Activated CD8-positive, alpha-beta memory T cell treated with anti-CD3 and anti-CD28 coated beads, Interleukin-2, amount 10 ng/mL, durations not matched to agents 7 days and 5 days (primary cell): ENCODE data around the gene RAI2. TPM values are rescaled to one million over a fixed set of nuclear protein-coding genes. Genes with fewer than 3 reads are reported as not detected.

ENCODE experiments used
- ATAC-seq: fragments of 150-1000 bp; cut with Tn5 transposase; one replicate; pipeline ENCODE4 v1.10.0; 2021; ENCODE audit warnings: moderate library complexity
- CTCF ChIA-PET: fragments of 350-600 bp; sonication (Branson Sonifier 250); formaldehyde crosslinking; loops from one replicate; lab custom pipeline; 2021; ENCODE audit warnings: antibody characterized with exemption; lab: Charles Lee
- DNase-seq: peaks from one replicate; pipeline ENCODE4 v3.0.0-alpha.2; 2020
- H3K27ac Mint-ChIP-seq: one replicate; pipeline ENCODE4 v1.8.0; 2021; ENCODE audit warnings: mild to moderate bottlenecking, mixed read lengths
- H3K27me3 Mint-ChIP-seq: one replicate; pipeline ENCODE4 v1.8.0; 2021; ENCODE audit warnings: mixed read lengths
- H3K36me3 Mint-ChIP-seq: one replicate; pipeline ENCODE4 v1.8.0; 2021; ENCODE audit warnings: mild to moderate bottlenecking, mixed read lengths
- H3K4me1 Mint-ChIP-seq: one replicate; pipeline ENCODE4 v1.8.0; 2021; ENCODE audit warnings: mixed read lengths
- H3K4me3 Mint-ChIP-seq: one replicate; pipeline ENCODE4 v1.8.0; 2021; ENCODE audit warnings: mild to moderate bottlenecking, moderate library complexity, mixed read lengths
- H3K9me3 Mint-ChIP-seq: one replicate; pipeline ENCODE4 v1.8.0; 2022; ENCODE audit warnings: low read depth, mixed read lengths
- total RNA-seq, 2 experiments: library from RNA; stranded (reverse); gene quantifications; one replicate each; pipeline ENCODE4 v1.2.3, GENCODE V29; 2021

Gene RAI2
- total RNA-seq, 2 experiments from 2014 or later = 0.33 TPM; not detected in 1

GRCh38 chrX:17846045-17846444, 15.1 kb downstream of the RAI2 start:
- CTCF ChIA-PET = interaction anchor here (0.6 kb wide), 1 partner anchor 1685 kb away, joined by 3 read pairs; no protein-coding TSS in a partner anchor
- Mint-ChIP-seq H3K4me3 (no peak overlapping the region), H3K27me3 (no peaks in the 10 kb centered on the region), H3K27ac (no peak overlapping the region), H3K4me1 (no peaks in the 10 kb centered on the region), H3K36me3 (no peaks in the 10 kb centered on the region), H3K9me3 (no peaks in the 10 kb centered on the region)
- no peak for ATAC-seq
- no peak for DNase-seq

- CTCF ChIA-PET = no interaction called here
- no peak for DNase-seq
- H3K4me3 Mint-ChIP-seq = no peak overlapping the region
- no peaks in the 10 kb centered on the region for H3K9me3 Mint-ChIP-seq
- H3K36me3 Mint-ChIP-seq = no peaks in the 10 kb centered on the region
- H3K27me3 Mint-ChIP-seq = no peaks in the 10 kb centered on the region
- no peak overlapping the region for H3K27ac Mint-ChIP-seq
- H3K4me1 Mint-ChIP-seq = no peaks in the 10 kb centered on the region
- no peak for ATAC-seq
Measured at GRCh38 chrX:17844236-17844635, 16.9 kb downstream of the RAI2 start.

- DNase-seq (no peak), ATAC-seq (no peak)
- CTCF ChIA-PET = no interaction called here
- no peaks in the 10 kb centered on the region for H3K36me3 Mint-ChIP-seq
- H3K4me3 Mint-ChIP-seq = no peak overlapping the region
- no peaks in the 10 kb centered on the region for H3K9me3 Mint-ChIP-seq
- H3K27me3 Mint-ChIP-seq = no peaks in the 10 kb centered on the region
- no peaks in the 10 kb centered on the region for H3K4me1 Mint-ChIP-seq
- H3K27ac Mint-ChIP-seq = no peak overlapping the region
Measured at GRCh38 chrX:17842769-17843525, 18.2 kb downstream of the RAI2 start.

GRCh38 chrX:17839269-17839668, 21.8 kb downstream of the RAI2 start:
- Mint-ChIP-seq H3K27ac (no peak overlapping the region), H3K27me3 (no peaks in the 10 kb centered on the region), H3K4me3 (no peak overlapping the region), H3K36me3 (no peaks in the 10 kb centered on the region), H3K9me3 (no peaks in the 10 kb centered on the region), H3K4me1 (no peaks in the 10 kb centered on the region)
- CTCF ChIA-PET = no interaction called here
- ATAC-seq (no peak), DNase-seq (no peak)

GRCh38 chrX:17836830-17837229, 24.3 kb downstream of the RAI2 start:
- H3K4me1 Mint-ChIP-seq = no peaks in the 10 kb centered on the region
- ATAC-seq (no peak), DNase-seq (no peak)
- H3K27me3 Mint-ChIP-seq = no peaks in the 10 kb centered on the region
- no peaks in the 10 kb centered on the region for H3K9me3 Mint-ChIP-seq
- no peak overlapping the region for H3K4me3 Mint-ChIP-seq
- H3K27ac Mint-ChIP-seq = no peak overlapping the region
- CTCF ChIA-PET = no interaction called here
- no peaks in the 10 kb centered on the region for H3K36me3 Mint-ChIP-seq

GRCh38 chrX:17833954-17834353, 27.1 kb downstream of the RAI2 start:
- Mint-ChIP-seq H3K36me3 (no peaks in the 10 kb centered on the region), H3K4me1 (no peaks in the 10 kb centered on the region), H3K4me3 (no peak overlapping the region), H3K27ac (no peak overlapping the region), H3K27me3 (peaks cover 3% of the 10 kb centered on the region), H3K9me3 (no peaks in the 10 kb centered on the region)
- CTCF ChIA-PET = no interaction called here
- ATAC-seq = no peak
- DNase-seq = no peak

- H3K4me3 Mint-ChIP-seq = no peak overlapping the region
- no peaks in the 10 kb centered on the region for H3K36me3 Mint-ChIP-seq
- H3K4me1 Mint-ChIP-seq = no peaks in the 10 kb centered on the region
- CTCF ChIA-PET = no interaction called here
- ATAC-seq (no peak), DNase-seq (no peak)
- H3K27me3 Mint-ChIP-seq = peaks cover 3% of the 10 kb centered on the region
- peaks cover 2% of the 10 kb centered on the region for H3K9me3 Mint-ChIP-seq
- H3K27ac Mint-ChIP-seq = no peak overlapping the region
Measured at GRCh38 chrX:17831255-17831654, 29.8 kb downstream of the RAI2 start.

- CTCF ChIA-PET = no interaction called here
- Mint-ChIP-seq H3K4me1 (no peaks in the 10 kb centered on the region), H3K27me3 (peaks cover 3% of the 10 kb centered on the region), H3K9me3 (peaks cover 2% of the 10 kb centered on the region), H3K36me3 (no peaks in the 10 kb centered on the region), H3K27ac (no peak overlapping the region), H3K4me3 (no peak overlapping the region)
- ATAC-seq (no peak), DNase-seq (no peak)
Measured at GRCh38 chrX:17830211-17830610, 30.9 kb downstream of the RAI2 start.

GRCh38 chrX:17829566-17829965, 31.5 kb downstream of the RAI2 start:
- ATAC-seq (no peak), DNase-seq (no peak)
- CTCF ChIA-PET = no interaction called here
- no peaks in the 10 kb centered on the region for H3K36me3 Mint-ChIP-seq
- peaks cover 2% of the 10 kb centered on the region for H3K9me3 Mint-ChIP-seq
- H3K27ac Mint-ChIP-seq = no peak overlapping the region
- no peak overlapping the region for H3K4me3 Mint-ChIP-seq
- peaks cover 3% of the 10 kb centered on the region for H3K27me3 Mint-ChIP-seq
- H3K4me1 Mint-ChIP-seq = no peaks in the 10 kb centered on the region

- DNase-seq (no peak), ATAC-seq (no peak)
- Mint-ChIP-seq H3K9me3 (peaks cover 2% of the 10 kb centered on the region), H3K4me1 (no peaks in the 10 kb centered on the region), H3K27ac (no peak overlapping the region), H3K36me3 (no peaks in the 10 kb centered on the region), H3K4me3 (no peak overlapping the region), H3K27me3 (peaks cover 3% of the 10 kb centered on the region)
- CTCF ChIA-PET = no interaction called here
Measured at GRCh38 chrX:17828171-17828570, 32.9 kb downstream of the RAI2 start.

GRCh38 chrX:17826609-17827496, 34.2 kb downstream of the RAI2 start:
- peaks cover 2% of the 10 kb centered on the region for H3K9me3 Mint-ChIP-seq
- no peak for DNase-seq
- CTCF ChIA-PET = no interaction called here
- H3K36me3 Mint-ChIP-seq = no peaks in the 10 kb centered on the region
- no peak for ATAC-seq
- H3K27me3 Mint-ChIP-seq = peaks cover 3% of the 10 kb centered on the region
- H3K4me3 Mint-ChIP-seq = no peak overlapping the region
- no peak overlapping the region for H3K27ac Mint-ChIP-seq
- H3K4me1 Mint-ChIP-seq = no peaks in the 10 kb centered on the region

GRCh38 chrX:17824980-17825379, 36.1 kb downstream of the RAI2 start:
- CTCF ChIA-PET = no interaction called here
- peaks cover 2% of the 10 kb centered on the region for H3K9me3 Mint-ChIP-seq

GRCh38 chrX:17822351-17822750, 38.7 kb downstream of the RAI2 start:
- Mint-ChIP-seq H3K36me3 (no peaks in the 10 kb centered on the region), H3K4me3 (no peak overlapping the region), H3K4me1 (no peaks in the 10 kb centered on the region), H3K27me3 (no peaks in the 10 kb centered on the region), H3K9me3 (peaks cover 2% of the 10 kb centered on the region), H3K27ac (no peak overlapping the region)
- CTCF ChIA-PET = no interaction called here
- DNase-seq (no peak), ATAC-seq (no peak)

More at GRCh38 chrX:17824980-17825379, 36.1 kb downstream of the RAI2 start:
- Mint-ChIP-seq H3K36me3 (no peaks in the 10 kb centered on the region), H3K4me3 (no peak overlapping the region), H3K4me1 (no peaks in the 10 kb centered on the region), H3K27ac (no peak overlapping the region), H3K27me3 (peaks cover 1% of the 10 kb centered on the region)
- DNase-seq = no peak
- ATAC-seq = no peak

GRCh38 chrX:17820100-17820499, 41.0 kb downstream of the RAI2 start:
- Mint-ChIP-seq H3K4me1 (no peaks in the 10 kb centered on the region), H3K27me3 (no peaks in the 10 kb centered on the region), H3K27ac (no peak overlapping the region), H3K9me3 (no peaks in the 10 kb centered on the region), H3K4me3 (no peak overlapping the region), H3K36me3 (no peaks in the 10 kb centered on the region)
- ATAC-seq (no peak), DNase-seq (no peak)
- CTCF ChIA-PET = no interaction called here
